22Rv1 (cell line): ENCODE data around the gene PITRM1.

Source experiments
- CTCF ChIP-seq: fragments of 450-650 bp; IDR thresholded peaks from 2 replicates; pipeline ENCODE4 v1.5.1; 2017; ENCODE audit warnings: mild to moderate bottlenecking
- ZFX ChIP-seq: fragments of 450-650 bp; IDR thresholded peaks from 2 replicates; pipeline ENCODE4 v1.6.1; 2017; ENCODE audit warnings: antibody characterized with exemption, borderline replicate concordance

DNA sequence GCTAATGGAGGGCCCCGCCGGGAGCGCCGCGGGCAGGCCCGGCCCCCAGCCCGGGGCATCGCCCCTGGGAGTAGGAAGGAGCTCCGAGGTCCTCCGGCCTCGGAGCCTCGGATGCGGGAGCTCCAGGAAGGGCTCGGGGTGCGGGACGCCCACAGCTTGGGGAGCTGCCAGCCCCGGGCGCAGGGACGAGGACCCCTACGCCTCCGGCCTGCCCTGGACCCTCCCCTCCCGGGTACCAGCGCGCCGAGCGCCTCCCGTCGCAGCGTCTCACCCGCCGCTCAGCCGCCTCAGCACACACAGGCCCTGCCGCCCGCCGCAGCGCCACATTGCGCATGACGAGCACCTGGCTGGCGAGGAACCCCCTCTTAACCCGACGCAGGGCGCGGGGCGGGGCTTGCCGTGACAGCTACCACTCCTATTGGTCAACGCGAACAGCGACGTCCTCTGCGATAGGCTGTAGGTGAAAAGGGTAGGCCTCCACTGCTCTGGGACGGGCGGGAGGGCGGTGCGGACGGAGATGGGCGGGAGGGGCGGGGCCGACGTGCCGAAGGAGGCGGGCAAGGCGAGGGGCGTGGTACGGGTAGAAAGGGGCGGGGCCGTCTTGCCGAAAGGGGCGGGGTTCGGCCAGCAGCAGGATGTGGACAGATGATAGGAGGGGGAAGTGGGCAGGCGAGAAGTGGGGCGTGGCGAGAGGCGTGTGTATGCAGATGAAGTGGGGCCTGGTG lies at the start of gene PITRM1:
- TF ChIP-seq CTCF: no peak
- no peak for TF ChIP-seq ZFX
